CD4-positive, alpha-beta T cell treated with Interferon alpha-2 for 1 hour (primary cell): Measurements from ENCODE around the gene APC2.
"Not testable (repeated sequence)": the region's sequence is repeated elsewhere in the genome, so short reads cannot be mapped to it uniquely, and the experiment has no call there.

Experiments
- DNase-seq, 2 donors: peaks; one replicate each; pipeline ENCODE4 v3.0.0-alpha.2; 2020 to 2022

Gene APC2

GRCh38 chr19:1467490-1468273, 17.8 kb downstream of the APC2 start:
- DNase-seq = no peak

DNA sequence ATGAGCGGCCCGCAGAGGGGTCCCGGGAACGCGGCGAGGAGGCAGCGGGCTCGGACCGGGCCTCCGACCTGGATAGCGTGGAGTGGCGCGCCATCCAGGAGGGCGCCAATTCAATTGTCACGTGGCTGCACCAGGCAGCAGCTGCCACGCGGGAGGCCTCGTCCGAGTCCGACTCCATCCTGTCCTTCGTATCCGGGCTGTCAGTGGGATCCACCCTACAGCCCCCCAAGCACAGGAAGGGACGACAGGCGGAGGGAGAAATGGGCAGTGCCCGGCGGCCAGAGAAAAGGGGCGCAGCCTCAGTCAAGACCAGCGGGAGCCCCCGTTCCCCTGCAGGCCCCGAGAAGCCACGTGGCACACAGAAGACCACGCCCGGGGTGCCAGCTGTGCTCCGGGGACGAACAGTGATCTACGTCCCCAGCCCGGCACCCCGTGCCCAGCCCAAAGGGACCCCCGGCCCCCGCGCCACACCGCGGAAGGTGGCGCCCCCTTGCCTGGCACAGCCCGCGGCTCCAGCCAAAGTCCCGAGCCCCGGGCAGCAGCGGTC, 18.4 kb downstream of the APC2 start:
- no peak for DNase-seq

DNA sequence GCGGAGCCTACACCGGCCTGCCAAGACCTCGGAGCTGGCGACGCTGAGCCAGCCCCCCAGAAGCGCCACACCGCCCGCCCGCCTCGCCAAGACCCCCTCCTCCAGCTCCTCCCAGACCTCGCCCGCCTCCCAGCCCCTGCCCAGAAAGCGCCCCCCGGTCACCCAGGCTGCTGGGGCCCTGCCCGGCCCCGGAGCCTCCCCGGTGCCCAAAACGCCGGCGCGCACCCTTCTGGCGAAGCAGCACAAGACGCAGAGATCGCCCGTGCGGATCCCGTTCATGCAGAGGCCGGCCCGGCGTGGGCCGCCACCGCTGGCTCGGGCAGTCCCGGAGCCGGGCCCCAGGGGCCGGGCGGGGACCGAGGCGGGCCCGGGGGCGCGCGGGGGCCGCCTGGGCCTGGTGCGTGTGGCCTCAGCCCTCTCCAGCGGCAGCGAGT, 18.9 kb downstream of the APC2 start:
- no peak for DNase-seq

DNA sequence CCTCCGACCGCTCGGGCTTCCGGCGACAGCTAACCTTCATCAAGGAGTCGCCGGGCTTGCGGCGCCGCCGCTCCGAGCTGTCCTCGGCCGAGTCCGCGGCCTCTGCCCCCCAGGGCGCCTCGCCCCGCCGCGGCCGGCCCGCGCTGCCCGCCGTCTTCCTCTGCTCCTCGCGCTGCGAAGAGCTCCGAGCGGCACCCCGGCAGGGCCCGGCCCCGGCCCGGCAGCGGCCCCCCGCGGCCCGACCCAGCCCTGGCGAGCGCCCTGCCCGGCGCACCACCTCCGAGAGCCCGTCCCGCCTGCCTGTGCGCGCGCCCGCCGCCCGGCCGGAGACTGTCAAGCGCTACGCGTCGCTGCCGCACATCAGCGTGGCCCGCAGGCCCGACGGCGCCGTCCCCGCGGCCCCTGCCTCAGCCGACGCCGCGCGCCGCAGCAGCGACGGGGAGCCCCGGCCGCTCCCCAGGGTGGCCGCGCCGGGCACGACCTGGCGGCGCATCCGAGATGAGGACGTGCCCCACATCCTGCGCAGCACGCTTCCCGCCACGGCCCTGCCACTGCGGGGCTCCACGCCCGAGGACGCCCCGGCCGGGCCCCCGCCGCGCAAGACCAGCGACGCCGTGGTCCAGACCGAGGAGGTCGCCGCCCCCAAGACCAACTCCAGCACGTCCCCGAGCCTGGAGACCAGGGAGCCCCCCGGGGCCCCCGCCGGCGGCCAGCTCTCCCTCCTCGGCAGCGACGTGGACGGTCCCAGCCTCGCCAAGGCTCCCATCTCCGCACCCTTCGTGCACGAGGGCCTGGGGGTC, 19.5 kb downstream of the APC2 start:
- no peak for DNase-seq

GRCh38 chr19:1470055-1470304, 20.1 kb downstream of the APC2 start:
- no peak for DNase-seq

DNA sequence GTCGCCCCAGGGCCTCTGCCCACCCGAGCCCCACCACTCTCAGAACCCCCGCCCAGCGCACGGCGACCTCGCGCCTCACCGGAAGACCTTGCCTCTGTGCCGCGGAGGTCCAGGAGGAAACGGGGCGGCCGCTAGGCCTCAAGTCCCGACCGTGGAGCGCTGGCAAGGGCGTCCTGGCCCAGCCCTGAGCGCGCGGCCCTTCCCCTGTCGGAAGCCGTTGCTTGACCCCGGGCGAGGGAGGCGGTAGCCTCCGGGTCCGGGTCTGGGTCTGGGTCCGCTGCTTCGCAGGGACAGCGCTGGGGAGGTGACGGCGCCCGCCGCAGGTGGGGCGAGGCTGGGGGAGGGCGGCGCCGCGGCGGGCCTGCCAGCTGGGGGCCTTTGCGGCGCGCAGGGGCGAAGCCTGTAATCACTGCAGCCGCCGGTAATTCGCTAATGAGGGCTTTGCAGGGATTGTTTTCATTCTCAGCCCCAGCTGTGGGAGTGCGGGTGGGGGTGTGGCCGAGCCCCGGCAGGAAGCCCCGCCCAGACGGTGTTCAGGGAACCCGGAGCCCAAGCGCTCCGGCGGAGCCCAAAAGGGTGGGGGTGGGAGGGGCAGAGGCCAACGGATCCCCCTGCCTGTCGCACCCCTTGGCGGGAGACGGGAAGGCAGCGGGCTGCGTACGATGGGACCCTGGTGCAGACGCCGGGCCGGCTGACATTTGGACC, 20.5 kb downstream of the APC2 start:
- DNase-seq = peak; percentile 61 to 81

DNA sequence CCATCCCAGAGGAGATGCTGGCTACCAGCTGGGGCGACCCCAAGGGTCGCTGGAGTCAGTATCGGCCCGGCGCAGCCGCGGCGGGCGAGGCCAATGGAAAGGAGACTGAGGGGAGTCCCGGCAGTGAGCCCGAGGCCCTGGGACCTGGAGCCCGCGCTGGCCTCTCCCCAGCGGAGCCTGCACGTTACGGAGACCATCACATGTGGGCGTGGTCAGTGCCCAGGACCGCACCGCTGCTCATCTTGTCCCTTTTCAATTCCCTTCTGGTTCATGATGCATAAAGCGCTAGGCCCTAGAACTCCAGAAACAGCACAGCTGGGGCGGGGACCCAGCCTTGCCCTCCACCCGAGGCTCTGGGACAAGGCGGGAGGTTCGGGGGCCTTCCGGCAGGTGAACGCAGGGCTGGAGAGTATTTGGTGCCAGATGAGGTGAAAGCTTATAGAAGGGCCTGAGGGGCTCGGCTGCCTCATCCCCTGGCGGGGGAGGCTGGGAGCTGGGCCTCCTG, 21.1 kb downstream of the APC2 start:
- DNase-seq = no peak

GRCh38 chr19:1471515-1472160, 21.7 kb downstream of the APC2 start:
- no peak for DNase-seq

DNA sequence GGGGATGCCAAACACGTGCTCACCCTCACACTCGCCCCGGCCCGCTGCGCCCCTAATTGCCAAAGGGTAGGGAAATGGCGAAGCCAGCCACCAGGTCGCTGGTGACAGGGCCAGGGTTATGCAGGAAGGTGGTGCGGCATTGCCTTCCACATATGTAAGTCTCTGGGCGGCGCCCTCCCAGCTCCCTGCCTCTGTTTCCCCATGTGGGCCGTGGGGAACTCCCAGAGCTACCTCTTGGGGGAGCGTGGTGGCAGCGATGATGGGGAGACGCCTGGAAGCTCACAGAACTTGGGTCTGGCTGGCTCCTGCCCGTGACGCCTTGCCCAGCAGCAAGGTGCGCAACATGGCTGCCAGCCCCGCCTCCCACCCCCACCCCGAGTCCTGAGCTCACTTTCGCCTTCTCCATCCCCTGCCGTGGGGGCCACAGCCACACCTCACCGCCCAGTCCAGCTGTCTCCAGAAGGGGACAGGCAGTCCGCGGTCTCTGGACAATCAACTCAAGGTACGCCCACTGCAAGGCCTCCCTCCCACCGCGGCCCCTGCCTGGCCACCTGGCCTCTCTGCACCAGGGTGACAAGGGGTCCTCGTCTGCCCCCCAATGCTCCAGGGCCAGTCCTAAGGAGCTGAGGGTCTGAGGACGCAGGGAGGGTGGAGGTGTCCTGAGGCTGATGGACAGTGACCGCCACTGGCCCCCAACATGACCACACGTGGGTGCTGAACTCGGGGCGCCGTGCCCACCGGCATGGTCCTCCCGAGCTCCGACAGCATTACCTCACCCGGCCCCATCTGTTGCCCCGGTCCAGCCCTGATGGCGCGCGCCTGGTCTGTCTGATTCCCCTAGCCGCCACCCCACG, 22.5 kb downstream of the APC2 start:
- DNase-seq = no peak

- no peak for DNase-seq
Measured at GRCh38 chr19:1473085-1473851, 23.3 kb downstream of the APC2 start.

- no peak for DNase-seq
Measured at GRCh38 chr19:1474011-1474764, 24.3 kb downstream of the APC2 start.

DNA sequence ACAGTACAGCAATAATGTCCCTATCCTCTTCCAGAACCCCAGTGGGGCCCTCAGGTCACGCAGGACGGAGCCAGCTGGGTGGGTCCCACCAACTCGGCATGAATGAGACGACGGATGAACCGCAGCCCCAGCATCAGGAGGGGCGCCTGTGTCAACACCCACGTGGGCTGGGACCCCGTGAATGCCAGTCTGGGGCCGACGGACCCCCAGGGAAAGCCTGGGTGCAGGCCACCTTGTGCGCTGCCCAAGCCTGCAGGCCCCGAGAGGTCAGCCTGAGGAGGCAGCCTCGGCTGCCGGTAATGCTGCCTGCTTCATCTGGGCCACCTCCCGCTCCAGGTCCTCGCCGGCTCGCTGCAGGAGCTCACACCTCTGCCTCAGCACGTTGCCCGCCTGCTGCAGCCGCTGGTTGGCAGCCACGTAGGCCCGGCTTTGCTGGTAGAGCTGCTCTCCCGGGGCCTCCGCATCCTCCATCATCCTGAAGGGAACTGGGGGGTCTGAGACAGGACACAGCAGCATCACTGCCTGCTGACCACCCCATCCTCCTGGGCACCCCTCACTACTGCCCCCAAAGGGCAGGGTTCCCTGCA, 24.9 kb downstream of the APC2 start:
- no peak for DNase-seq

GRCh38 chr19:1475751-1476437, 26.0 kb downstream of the APC2 start:
- DNase-seq = no peak

- DNase-seq = not testable (repeated sequence)
Measured at GRCh38 chr19:1477056-1477455, 27.1 kb downstream of the APC2 start.

DNA sequence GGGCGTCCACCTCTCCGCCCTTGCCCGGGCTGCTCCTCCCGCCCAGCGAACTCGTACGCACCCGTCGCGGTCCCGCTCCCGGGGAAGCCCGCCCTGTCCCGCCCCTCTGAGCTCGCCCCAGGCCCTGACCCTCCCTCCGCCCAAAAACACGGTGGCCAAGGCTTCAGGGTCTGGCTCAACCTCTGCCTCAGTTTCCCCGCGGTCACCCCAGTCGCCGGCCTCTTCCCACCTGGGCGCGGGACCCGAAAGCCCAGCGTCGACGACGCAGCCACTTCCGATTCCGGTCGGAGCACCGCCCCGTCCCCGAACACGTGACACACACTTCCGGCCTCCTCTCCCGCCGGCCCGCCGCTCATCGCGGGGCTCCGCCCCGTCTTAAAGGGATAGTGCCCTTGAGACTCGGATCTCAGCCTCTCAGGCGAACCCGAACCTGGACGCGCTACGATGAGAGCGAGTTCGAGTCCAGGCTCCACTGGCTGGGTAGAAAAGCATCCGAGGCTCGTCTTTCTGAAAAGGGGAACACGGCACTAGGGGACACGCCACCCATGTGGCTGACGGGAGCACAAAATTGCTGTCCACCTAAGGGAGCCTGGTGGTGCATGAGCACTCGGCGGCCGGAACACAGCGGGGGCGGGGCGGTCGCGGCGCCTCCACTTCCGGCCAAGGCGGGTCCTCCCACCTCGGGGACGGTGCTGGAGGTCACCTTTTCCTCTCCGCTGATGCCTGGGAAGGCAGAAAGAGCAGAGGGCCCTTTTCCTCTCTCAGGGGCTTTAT, 29.2 kb downstream of the APC2 start, which contains the start of gene C19orf25:
Gene C19orf25 (minus strand): TSS at position 282 of the 774 bp plus-strand sequence. CDS start 312 bp downstream, outside the sequence.
- DNase-seq = peak; percentile 92 to 93

- no peak for DNase-seq
Measured at GRCh38 chr19:1481224-1481892, 31.4 kb downstream of the APC2 start.

DNA sequence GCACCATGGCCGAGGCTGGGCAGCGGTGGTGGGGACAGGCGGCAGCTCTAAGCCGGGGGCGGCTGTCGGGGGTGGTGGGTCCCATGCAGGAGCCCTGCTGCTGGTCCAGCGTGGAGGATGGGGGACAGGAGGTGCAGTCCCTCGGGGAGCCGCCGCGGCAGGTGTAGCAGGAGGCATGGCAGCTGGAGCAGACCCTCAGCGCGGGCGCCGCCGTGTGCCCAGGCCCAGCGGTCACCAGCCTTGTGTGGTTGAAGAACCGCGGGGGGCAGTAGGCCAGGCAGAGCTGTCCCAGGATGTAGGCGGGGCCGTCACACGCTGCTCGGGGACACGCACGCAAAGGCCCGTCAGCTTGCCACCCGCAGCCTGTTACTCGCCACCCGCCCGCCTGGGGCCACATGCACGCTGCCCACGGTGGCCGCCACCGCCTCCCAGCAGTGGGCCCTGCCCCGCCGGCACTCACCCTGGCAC, 32.0 kb downstream of the APC2 start:
- no peak for DNase-seq
